Nucleus accumbens (tissue), 56 donors: ENCODE measurements around the gene TMEM255B.

ENCODE experiments used
- DNase-seq, 56 donors: peaks; one replicate each; lab custom pipeline; 2025; lab: John Stamatoyannopoulos, UW

The TMEM255B gene

DNA sequence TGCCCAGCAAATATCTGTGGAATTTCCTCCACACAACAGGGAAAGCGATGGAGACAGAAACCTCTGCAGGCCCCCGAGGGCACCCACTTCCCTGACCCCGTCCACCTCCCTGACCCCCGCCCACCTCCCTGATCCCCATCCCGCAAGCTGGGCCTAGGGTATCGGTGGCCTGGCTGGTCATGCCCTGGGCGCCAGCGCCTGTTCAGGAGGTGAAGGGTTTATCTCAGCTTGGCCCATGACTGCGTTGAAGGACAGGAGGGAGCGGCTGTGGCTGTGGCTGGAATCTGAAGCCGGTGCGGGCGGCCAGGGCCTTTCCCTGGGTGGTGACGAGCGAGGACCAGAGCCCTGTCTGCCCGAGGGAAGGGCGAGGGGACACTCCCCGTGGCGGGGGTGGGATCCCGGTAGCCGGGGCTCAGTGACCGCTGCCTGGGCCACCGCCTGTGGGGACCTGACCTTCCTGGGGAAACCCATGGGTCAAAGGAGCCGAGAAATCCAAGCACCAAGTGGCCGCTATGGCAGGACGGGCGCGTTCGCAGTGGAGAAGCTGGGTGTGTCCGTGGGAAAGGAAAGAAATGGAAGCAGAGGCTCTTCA lies 84.1 kb downstream of the TMEM255B start:
- no peak for DNase-seq

DNA sequence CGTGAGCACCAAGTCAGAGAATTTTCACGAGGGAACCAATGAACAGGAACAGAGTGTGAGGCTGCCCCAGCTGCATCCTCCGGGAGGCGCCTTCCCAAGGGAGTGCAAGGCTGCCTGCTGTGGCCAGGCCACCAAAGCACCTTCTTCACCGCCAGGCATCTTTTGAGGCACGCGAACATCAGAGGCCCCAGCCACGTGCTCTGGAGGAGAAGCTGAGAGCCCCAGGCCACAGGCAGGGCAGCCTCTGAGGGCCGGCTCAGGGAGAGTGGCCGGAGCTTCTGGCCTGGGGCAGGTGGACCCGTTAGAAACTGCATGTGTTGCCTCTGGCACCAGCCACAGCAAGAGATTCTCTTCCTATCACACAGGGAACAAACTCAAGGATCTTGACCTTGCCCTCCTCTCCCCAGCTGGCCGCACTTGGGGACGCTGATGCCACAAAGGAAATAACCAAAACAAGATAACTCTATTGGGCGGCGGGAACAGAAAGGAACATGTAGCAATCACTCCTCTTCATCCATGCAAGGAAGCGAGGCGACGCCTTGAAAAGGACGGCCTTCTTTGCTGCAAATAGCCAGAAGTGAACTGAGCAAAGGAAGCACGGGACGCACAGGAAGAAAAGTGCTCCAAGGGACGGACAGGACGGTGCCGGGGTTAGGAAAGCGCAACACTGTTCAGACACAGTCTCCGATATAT lies 85.0 kb downstream of the TMEM255B start:
- DNase-seq, result no peak

DNA sequence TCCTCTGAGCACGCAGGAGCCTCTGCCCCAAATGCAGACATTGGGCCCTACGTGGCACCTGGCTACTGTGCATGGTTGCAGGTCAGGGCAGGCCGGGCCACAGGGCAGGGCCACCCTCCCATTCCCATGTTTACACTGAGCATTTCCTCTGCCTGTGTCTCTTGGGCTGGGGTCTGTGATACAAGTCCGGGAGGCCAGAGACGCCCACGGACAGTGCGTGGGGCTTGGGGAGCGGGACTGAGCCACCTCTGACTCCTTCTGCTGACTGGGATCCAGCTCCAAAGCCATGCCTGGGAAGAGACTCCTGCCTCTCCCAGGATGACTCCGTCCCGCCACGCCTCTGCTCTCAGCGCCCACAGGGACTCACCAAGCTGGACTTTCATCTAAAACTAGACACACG lies 86.0 kb downstream of the TMEM255B start:
- no peak for DNase-seq

DNA sequence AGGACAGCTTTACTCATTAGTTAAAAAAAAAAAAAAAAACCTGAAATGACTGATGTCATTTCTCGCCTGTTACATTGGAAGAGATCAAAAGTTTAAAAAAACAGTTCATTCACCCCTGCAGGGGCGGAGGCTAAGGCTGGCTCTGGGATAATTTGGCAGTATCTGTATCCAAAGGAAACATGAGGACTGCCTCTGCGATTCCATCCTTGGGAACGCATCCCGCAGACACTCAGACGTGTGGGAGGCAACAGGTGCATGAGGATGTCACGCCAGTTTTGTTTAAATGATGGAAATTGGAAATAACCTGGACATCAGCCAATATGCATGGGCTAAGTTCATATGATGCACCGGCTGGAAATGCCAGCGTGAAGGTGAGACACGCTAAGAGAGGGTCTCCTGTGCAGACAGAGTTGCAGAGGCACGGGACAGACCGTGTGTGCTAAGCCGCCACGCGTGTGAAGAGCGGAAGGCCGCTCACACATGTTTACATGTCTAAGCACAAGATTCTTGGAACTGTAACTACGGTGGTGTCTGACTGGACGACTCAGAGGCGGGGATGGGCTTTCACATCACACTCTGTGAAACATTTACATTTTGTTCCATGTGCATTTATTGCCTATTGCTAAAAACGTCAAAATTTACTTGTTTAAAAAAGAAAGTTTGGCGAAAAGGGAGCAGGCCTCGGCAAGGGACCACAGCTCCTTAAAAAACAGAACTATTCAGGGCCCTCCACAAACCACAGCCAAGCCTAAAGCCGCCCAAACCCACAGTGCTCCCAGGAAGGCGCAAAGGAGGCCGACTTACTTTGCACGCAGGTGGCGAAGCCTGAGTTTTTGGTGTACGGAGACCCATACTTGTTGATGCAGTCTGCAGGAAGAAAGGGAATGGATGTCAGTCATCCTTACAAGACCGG lies 87.0 kb downstream of the TMEM255B start:
- no peak for DNase-seq

DNA sequence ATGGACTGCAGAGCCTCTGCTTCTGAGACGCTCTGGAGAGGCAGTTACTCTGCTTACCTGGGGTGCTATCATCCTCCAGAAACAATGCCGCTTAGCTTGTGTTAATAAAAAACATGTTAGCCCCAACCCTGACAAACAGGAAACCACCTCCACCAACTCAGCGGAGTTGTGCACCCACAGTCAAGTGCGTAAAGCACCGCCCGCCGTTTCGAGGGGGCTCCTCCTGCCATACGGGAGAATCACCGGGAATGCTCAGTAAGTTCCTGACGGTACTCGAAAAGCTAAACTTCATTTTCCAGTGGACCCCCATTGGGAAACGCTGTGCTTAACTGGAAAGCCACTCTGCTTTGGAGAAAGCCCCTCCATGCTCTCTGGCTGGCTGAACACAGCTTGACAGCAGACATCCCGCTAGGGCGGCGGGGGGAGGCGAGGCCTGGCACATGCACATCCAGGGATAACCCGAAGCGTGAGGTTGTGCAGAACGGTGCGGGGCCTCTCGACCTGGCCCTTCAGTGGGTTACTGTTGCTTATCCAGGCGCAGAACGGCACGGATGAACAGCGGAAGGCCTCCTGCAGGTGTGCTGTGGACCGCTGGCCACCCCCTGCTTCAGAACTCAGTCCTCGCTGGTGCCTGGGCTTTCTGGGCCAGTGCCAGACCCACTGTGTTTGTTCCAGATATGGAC lies 87.8 kb downstream of the TMEM255B start:
- DNase-seq, result no peak

DNA sequence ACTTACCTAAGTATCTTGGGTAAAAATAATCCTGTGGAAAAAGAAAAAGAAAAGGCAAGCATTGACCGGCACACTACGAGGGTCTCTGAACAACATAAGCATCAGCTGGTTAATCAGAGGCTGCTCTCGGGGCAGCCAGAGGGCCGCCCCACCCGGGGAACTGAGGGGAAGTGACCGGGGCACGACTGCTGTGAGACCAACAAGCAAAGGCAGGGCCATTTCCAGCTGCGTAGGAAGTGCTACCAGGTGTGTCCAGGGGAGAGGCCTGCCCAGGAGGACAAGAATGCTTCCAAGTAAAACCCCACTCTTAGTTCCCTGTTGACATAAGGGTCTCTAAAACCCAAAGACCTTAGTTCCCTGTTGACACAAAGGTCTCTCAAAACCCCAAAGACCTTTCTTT lies 89.0 kb downstream of the TMEM255B start:
- DNase-seq, result no peak

DNA sequence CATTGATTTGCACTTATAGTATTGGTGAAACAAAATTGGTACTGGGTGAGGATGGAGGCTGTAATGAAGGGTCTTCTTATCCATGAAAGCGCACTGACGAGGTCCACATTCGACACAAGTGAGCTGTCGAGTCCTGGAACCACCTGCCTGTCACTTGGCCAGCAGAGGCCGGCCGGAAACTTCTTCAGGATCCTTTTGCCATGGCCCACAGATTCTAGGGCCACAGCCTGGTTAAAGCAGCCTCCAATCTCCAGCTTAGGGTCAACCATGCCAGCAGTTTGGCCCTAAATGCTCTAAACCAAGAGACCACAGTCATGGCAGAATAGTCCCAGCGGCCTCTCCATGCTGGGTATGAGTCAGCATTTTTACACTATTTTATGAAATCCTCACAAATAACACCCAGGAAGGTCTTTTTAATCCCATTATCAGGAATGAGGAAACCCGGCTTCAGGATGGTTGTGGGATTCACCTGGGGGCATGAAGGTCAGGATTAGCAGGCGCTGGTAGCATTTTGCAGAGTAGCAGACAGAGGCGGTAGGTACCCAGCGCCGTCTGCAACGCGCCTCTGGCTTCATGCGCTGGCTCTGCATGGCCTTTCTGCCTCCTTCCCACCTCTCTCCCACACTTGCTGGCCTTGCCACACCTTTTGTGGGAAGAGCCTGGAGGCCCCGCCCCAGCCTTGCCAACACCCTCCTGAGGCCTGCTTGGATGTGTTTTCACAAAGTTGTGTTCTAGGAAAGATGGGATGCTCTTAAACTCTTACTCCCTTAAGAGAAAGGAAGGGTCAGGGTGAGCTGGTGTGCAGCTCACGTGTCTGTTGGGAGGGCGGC lies 89.6 kb downstream of the TMEM255B start:
- no peak for DNase-seq

DNA sequence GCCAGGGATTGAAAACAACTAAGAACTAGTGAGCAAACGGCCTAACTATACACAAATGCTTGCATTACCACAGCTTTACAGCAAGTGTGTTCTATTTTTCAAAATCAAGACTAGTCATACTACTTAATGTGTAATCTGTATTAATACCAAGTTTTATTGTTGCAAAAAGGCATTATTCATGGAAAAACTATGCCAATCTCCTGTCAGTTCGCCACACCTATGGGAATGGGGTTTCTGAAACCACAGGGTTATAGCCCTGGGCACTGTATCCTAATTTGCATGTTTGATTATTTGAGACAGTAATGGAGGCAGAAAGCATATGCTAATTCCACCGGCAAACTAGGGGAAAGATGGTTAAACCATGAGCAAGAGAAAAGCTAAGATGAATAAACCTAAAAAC lies 90.5 kb downstream of the TMEM255B start:
- DNase-seq, result no peak

DNA sequence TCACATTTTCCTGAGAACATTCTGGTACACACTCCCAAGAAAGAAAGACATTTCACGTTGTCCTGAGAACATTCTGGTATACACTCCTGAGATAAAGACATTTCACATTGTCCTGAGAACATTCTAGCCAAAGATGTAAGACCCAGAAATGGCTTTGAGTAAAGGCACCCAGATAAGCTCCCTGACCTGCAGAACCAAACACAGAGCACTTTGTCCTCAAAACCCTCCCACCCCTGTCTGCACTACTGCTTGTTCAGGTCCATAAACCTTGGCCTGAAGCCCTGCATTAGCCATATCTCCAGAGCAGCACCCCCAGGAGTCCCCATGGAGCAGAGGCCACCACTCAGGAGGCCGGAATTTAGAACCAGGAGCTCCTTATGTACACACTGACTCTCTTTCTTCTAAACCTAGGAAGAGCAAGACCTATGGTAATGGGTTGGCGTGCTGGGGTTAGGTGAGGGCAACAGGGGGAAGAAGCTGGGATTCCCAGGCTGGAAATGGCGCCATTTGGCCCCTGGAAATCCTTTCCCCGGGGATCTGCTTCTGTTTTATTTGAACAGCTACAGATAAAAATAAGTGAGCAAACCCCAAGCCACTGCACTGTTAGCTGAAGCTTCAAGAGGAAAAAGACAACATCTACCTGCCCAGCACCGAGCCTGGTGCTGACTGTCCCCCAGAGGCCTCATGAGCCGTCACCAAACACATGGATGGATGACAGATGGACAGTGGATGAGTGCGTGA lies 91.1 kb downstream of the TMEM255B start:
- no peak for DNase-seq

DNA sequence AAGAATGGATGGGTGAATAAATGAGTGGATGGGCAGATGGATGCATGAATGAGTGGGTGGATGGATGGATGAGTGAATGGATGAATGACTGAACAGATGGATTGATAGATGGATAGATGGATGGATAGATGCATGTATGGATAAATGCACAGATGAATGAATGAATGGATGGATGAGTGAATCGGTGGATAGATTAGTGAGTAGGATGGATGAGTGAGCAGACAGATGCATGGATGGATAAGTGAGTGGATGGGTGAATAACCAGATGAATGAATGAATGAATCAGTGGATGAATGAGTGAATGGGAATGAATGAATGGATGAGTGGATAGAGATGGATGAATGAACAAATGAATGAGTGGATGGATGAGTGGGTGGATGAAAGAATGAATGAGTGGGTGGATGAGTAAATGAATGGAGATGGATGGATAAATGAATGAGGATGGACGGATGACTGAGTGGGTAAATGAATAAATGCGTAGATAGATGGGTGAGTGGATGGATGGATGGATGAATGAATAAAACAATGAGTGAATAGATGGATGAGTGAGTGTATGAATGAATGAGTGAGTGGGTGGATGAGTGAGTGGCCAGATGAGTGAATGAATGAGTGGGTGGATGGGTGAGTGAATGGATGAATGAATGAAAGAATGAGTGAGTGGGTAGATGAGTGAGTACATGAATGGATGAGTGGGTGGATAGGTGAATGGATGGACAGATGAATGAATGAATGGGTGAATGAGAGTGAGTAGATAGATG lies 91.9 kb downstream of the TMEM255B start:
- no peak for DNase-seq

DNA sequence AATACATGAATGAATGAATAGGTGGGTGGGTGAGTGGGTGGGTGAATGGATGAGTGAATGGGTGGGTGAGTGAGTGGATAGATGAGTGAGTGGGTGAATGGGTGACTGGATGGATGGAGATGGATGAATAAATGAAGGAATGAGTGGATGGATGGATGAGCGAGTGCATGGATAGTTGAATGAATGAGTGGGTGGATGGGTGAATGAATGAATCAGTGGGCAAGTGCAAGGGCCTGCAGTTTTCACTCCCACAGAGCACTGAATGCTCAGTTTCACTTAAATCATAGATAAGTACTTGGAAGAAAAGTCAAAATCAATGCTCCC lies 92.4 kb downstream of the TMEM255B start:
- DNase-seq, result no peak

DNA sequence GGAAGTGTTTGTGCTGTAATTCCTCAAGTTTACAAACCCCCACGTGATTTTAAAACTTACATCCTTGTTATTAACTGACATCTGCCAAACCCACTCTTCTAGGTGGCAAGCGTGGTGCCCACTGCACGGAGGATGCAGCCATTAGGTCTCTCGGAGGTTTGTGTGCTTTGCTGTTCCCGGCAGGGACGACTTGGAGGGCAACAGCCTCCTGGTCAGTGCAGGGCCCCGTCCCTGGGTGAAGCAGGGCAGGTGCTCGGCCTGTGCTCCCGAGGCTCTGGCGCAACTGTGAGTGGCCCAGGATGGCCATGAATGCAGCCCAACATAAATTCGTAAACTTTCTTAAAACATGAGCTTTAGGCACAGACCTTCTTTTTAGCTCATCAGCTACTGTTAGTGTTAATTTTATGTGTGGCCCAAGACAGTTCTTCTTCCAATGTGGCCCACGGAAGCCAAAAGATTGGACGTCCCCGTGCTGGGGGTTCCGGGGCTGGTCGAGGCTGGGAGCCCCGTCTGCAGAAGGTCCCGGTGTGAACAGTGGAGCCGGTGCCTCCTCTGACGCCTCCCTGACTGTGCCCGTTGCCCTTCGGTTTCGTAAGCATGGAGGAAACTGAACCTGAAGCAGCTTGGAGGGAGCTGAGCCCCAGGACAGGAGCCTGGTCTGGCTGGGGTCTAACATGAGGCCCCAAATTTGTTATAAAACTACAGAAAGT lies 93.0 kb downstream of the TMEM255B start:
- DNase-seq, result no peak

DNA sequence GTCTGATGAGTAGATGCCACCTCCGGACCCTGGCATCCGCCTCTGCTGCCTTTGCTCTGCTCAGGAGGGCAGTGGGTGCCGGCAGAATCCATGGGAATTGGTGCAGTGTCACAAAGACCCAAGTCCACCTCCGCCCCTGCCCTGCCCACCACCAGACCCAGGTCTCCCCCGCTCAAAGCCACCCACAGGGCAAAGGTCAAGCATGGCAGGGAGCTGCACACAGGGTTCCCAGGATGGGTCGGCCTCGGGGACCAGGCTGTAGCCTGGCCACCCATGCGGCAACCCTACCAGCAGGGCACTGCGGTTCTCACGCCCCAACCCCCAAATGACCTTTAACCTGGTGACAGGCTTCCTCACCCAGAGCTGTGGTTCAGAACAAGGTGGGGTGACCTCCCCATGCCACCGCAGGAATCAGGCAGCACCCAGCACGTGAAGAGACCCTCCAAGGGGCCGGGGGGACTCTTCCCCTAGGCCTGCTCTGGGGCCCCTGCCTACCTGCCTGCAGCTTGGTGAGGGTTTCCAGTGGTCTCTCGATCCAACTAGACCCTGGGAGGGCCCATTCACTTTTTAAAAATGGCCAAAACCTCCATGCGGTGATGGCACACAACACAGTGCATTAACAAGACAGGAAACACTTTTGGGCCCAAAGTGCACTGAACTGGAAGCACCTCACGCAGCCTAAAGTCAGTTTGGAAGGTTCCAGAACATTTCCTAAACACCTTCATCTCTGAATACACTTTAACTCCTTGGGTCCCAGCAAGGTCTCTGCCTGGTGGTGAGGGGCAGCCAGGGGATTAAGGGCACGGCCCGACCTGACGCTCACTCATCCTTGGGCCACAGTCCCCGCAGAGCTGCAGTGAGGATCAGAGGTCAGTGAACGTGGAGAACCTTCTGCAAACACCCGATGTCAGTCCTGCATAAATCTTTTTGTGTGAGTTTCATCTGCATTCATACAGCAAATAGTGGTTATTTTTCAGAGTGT lies 93.8 kb downstream of the TMEM255B start:
- no peak for DNase-seq

DNA sequence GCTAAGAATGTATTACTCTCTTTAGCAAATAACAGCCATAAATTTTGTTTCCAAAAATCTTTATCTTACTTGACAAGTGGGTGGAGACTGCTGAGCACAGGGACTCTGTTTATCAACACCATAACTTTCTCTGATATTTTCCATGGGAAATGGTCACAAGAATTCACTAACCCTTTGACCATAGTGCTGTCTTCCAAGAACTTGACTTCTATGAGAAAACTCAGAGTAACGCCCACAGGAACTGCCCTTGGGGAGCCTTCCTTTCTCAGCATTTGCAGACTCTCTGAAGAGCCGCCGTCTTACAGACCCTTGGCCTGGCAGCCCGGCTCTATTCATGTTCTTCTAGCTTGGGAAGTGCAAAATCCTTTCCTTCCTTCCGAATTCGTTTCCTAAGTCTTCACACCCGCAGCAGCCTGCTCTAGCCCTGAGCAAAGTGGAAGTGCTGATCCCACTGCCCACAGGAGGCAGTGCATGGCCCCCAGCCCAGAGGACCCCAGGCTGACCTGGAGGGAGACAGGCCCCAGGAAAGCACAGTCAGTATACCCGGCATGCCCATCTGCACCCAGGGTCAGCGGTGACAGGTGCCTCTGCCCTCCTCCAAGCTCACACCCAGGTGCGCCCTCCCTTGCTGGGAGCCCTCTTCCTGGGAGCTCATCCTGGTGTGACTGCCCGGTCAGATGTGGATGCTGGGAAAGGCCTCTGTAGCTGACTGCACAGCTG lies 94.7 kb downstream of the TMEM255B start:
- no peak for DNase-seq

DNA sequence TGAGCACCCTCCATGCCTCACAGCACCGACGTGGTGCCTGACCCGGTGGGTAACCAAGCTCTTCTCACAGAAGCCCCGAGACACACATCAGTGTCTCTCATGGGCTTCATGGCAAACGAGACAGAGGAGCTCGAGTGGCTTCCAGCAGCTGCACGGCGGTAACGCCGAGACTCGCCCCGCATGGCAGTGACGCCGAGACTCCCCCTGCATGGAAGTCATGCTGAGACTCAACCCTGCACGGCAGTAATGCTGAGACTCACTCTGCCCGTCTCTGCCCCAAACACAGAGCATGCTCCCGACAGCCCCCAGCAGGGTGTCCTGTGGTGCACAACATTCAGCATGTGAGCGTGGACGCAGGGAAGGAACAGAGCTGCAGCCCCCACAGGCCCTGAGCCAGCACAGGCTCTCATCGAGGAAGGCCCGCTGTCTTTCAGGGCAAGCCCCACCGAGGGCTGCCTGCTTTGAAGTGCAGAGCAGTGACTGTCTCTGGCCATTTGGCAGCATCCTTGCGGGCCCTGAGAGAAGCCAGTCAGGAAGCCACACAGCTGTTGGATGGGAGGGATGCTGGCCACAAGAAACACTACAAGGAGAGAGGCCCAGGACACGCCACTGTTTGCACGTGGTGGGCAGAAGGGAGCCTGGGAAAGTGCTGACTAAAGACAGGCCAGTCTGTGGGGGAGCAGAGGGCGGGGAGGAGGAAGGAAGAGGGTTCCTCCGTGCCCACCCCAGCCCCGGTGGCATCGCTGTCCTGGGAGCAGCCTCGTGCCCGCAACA lies 95.4 kb downstream of the TMEM255B start:
- DNase-seq, result peak in 22 of 56 donors; percentile 18 to 60 (median 38)
